ENCODE results near the gene RERE. TPM values are rescaled to one million over a fixed set of nuclear protein-coding genes. Genes with fewer than 3 reads are reported as not detected.
A peak's percentile ranks its signal among the peaks of the same experiment; 100 is the strongest.

The RERE gene
- total RNA-seq, 4 donors from 2014 or later, result 51.2 to 1,226 (median 253) TPM

- Histone ChIP-seq H3K27me3 (no peaks in the 10 kb centered on the region), H3K4me3 (no peak overlapping the region), H3K9me3 (no peaks in the 10 kb centered on the region), H3K27ac (peak overlapping the region; percentile 31 to 44), H3K4me1 (no peaks in the 10 kb centered on the region), H3K36me3 (no peaks in the 10 kb centered on the region)
- no peak for TF ChIP-seq POLR2A (IDR thresholded peaks at IDR 0.05)
- DNase-seq, result no peak
- intact Hi-C loops (cut with DNase I; ENCODE audit: low total_unique reads), result no loop called here
These were observed 376.0 kb downstream of the RERE start for GRCh38 chr1:8441426-8441825.

DNA sequence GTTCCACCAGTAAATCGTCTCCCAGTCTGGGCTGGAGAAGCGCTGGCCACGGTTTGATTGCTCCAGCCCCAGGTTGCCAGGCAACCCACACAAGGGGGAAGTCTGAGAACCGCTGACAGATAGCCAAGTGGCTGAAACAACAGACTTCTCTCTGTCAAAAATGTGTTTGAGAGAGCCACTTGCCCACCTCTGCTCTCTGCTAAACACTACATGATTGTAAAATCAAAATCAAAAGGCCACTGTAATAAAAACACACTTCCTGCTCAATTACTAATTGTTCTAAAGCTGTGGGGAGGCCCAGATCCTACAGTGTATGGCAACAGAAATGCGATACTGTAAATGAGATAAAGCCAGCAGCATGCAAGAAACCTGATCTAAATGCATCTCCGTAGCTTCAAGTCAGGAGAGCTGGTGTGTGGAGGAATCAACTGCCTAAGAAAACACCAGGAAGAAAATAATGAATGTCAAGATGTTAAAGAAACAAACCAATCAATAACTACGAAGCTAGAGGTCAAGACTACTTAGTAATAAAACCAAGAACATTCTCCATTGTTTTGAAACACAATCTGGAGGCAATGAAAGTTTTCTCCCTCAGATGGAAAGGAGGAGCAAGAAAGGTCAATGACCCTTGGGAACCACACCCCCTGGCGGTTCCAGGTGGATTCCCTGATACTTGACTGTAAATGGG is 378.3 kb downstream of the RERE start:
- TF ChIP-seq POLR2A (IDR thresholded peaks at IDR 0.05) (no peak), CTCF (IDR thresholded peaks at IDR 0.05) (no peak)
- intact Hi-C loops (cut with DNase I; ENCODE audit: low total_unique reads), result no loop called here
- H3K4me1 ChIP-seq, result no peaks in the 10 kb centered on the region
- H3K27me3 ChIP-seq, result no peaks in the 10 kb centered on the region
- peak; percentile 73 to 80 for DNase-seq
- peak overlapping the region; percentile 14 to 55 for H3K27ac ChIP-seq
- no peaks in the 10 kb centered on the region for H3K36me3 ChIP-seq
- H3K9me3 ChIP-seq, result no peaks in the 10 kb centered on the region
- H3K4me3 ChIP-seq, result no peak overlapping the region

GRCh38 chr1:8438489-8438888 is 379.0 kb downstream of the RERE start:
- no peaks in the 10 kb centered on the region for H3K36me3 ChIP-seq

GRCh38 chr1:8437347-8437746 is 380.1 kb downstream of the RERE start:
- intact Hi-C loops (cut with DNase I; ENCODE audit: low total_unique reads), result no loop called here

More at GRCh38 chr1:8438489-8438888, 379.0 kb downstream of the RERE start:
- no peak overlapping the region for H3K4me3 ChIP-seq
- no peak for DNase-seq
- no peaks in the 10 kb centered on the region for H3K9me3 ChIP-seq
- H3K4me1 ChIP-seq, result no peaks in the 10 kb centered on the region
- no peaks in the 10 kb centered on the region for H3K27me3 ChIP-seq
- intact Hi-C loops (cut with DNase I; ENCODE audit: low total_unique reads), result no loop called here
- H3K27ac ChIP-seq, result peak overlapping the region; percentile 14 to 55
- TF ChIP-seq CTCF (IDR thresholded peaks at IDR 0.05) (no peak), POLR2A (IDR thresholded peaks at IDR 0.05) (no peak)

DNA sequence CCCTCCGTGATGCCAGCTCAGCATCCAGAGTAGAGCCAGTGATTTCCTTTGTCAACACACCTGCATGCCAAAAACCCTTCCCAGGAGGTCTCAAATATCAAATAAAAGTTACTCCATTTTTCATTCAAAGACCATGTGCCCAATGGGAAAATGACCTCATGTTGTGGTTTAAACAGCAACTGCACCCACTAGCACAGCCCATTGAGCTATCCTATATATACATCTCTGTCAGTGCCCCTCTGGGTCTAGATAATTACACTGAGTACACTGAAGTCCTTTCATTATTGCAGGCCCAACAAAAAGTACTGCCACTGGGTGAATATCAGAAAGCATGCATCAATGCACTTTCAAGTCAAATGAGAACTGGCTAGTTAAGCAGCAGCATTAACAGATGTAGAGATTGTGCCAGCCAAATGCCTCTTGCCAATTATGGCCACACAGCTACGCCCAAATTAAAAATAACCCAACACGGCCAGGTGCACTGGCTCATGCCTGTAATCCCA is 381.8 kb downstream of the RERE start:
- Histone ChIP-seq H3K9me3 (no peaks in the 10 kb centered on the region), H3K27me3 (no peaks in the 10 kb centered on the region), H3K36me3 (no peaks in the 10 kb centered on the region), H3K4me3 (no peak overlapping the region), H3K4me1 (no peaks in the 10 kb centered on the region), H3K27ac (no peak overlapping the region)
- DNase-seq, result no peak
- no peak for TF ChIP-seq CTCF (IDR thresholded peaks at IDR 0.05)
- no peak for TF ChIP-seq POLR2A (IDR thresholded peaks at IDR 0.05)
- intact Hi-C loops (cut with DNase I; ENCODE audit: low total_unique reads), result no loop called here

More at GRCh38 chr1:8437347-8437746, 380.1 kb downstream of the RERE start:
- peak overlapping the region in 1 of 2 donors; percentile 2 for H3K27ac ChIP-seq
- no peaks in the 10 kb centered on the region for H3K9me3 ChIP-seq
- no peak overlapping the region for H3K4me3 ChIP-seq
- DNase-seq, result no peak
- H3K4me1 ChIP-seq, result no peaks in the 10 kb centered on the region
- TF ChIP-seq CTCF (IDR thresholded peaks at IDR 0.05), result no peak
- TF ChIP-seq POLR2A (IDR thresholded peaks at IDR 0.05), result no peak
- H3K27me3 ChIP-seq, result no peaks in the 10 kb centered on the region
- no peaks in the 10 kb centered on the region for H3K36me3 ChIP-seq

All from uterus (tissue), 4 donors.